Fibroblast of lung (primary cell): ENCODE measurements around the gene ATP2B2. TPM values are rescaled to one million over a fixed set of nuclear protein-coding genes. Genes with fewer than 3 reads are reported as not detected.

Experiments used
- DNase-seq, 2 donors: peaks; one replicate each; pipeline versions ENCODE4 v3.0.0 to v3.0.0-alpha.2; 2010; ENCODE audit warnings: low read depth in 2 of 2
- H2AFZ ChIP-seq: 2 replicates; pipeline ENCODE4 v1.5.1; 2012; ENCODE audit warnings: low read length, control low read depth, inconsistent platforms
- H3K27ac ChIP-seq: 2 replicates; pipeline ENCODE4 v1.5.1; 2011; ENCODE audit warnings: low read length, control low read depth; ENCODE audit not compliant: insufficient read depth
- H3K27me3 ChIP-seq: 2 replicates; pipeline ENCODE4 v1.5.1; 2011; ENCODE audit warnings: mild to moderate bottlenecking, low read length; ENCODE audit not compliant: control insufficient read depth, insufficient read depth
- H3K36me3 ChIP-seq: 2 replicates; pipeline ENCODE4 v1.5.1; 2011; ENCODE audit warnings: low read length; ENCODE audit not compliant: control insufficient read depth, insufficient read depth
- H3K4me1 ChIP-seq: 2 replicates; pipeline ENCODE4 v1.5.1; 2011; ENCODE audit warnings: low read length; ENCODE audit not compliant: control insufficient read depth, insufficient read depth; ENCODE audit errors: extremely low read depth
- H3K4me2 ChIP-seq: 2 replicates; pipeline ENCODE4 v1.5.1; 2011; ENCODE audit warnings: low read length, control low read depth; ENCODE audit not compliant: insufficient read depth; ENCODE audit errors: extremely low read depth
- H3K4me3 ChIP-seq, 4 experiments: fragments of 200-600 bp in 1 of 4; sonication (generic) in 1 of 4; replicated peaks in 1 of 4; 2 replicates each; pipeline ENCODE4 v1.5.1; 2011 to 2016; ENCODE audit warnings: low read length in 4 of 4, low read depth in 3 of 4, mild to moderate bottlenecking in 3 of 4, control low read depth in 2 of 4, inconsistent platforms in 1 of 4, mixed read lengths in 1 of 4; ENCODE audit not compliant: insufficient read depth in 1 of 4; ENCODE audit errors: control extremely low read depth in 1 of 4
- H3K79me2 ChIP-seq: 2 replicates; pipeline ENCODE4 v1.5.1; 2012; ENCODE audit warnings: mild to moderate bottlenecking, low read length, inconsistent platforms; ENCODE audit not compliant: control insufficient read depth, insufficient read depth
- H3K9ac ChIP-seq: 2 replicates; pipeline ENCODE4 v1.5.1; 2011; ENCODE audit warnings: mild to moderate bottlenecking, low read length, control low read depth; ENCODE audit not compliant: insufficient read depth
- H3K9me3 ChIP-seq: 2 replicates; pipeline ENCODE4 v1.5.1; 2012; ENCODE audit warnings: low read depth, low read length; ENCODE audit not compliant: control insufficient read depth, insufficient read depth
- H4K20me1 ChIP-seq: 2 replicates; pipeline ENCODE4 v1.5.1; 2011; ENCODE audit warnings: low read length; ENCODE audit not compliant: control insufficient read depth, insufficient read depth; ENCODE audit errors: extremely low read depth
- CTCF ChIP-seq, 2 donors: IDR thresholded peaks in 1 of 2; conservative IDR thresholded peaks in 1 of 2; 1 replicate in 1 of 2; 2 replicates in 1 of 2; pipeline ENCODE4 v1.5.1; 2011 to 2012; ENCODE audit warnings: low read length in 2 of 2, control low read depth in 1 of 2, inconsistent platforms in 1 of 2, low read depth in 1 of 2, mild to moderate bottlenecking in 1 of 2
- EZH2 ChIP-seq: IDR thresholded peaks from 2 replicates; pipeline ENCODE4 v1.5.1; 2012; ENCODE audit warnings: low read length, control low read depth, mild to moderate bottlenecking; ENCODE audit errors: missing control alignments
- polyA plus RNA-seq, 2 donors: library from polyadenylated mRNA; depleted of rRNA in 1 of 2; stranded (reverse) in 1 of 2; unstranded in 1 of 2; fragments of >200 nt; gene quantifications; 2 replicates each; pipeline ENCODE4 v1.2.1, GENCODE V29; 2011 to 2012; ENCODE audit warnings: missing spikeins in 1 of 2
- total RNA-seq: library from RNA; depleted of rRNA; stranded (reverse); fragments of >200 nt; gene quantifications from 2 replicates; pipeline ENCODE4 v1.2.1, GENCODE V29; 2014

The ATP2B2 gene
- total and polyA plus RNA-seq, 2 donors (not counting 1 experiment from before 2014, with no cell fraction given), result not detected

- no peak overlapping the region for H3K4me3 ChIP-seq
- H2AFZ ChIP-seq, result no peak overlapping the region
- H3K4me1 ChIP-seq, result no peaks in the 10 kb centered on the region
- peaks cover 9% of the 10 kb centered on the region for H3K27me3 ChIP-seq
- H4K20me1 ChIP-seq, result no peaks in the 10 kb centered on the region
- no peak overlapping the region for H3K9ac ChIP-seq
- H3K27ac ChIP-seq, result no peak overlapping the region
- no peak for DNase-seq
- H3K36me3 ChIP-seq, result no peaks in the 10 kb centered on the region
- no peak for TF ChIP-seq EZH2
- no peak for TF ChIP-seq CTCF (conservative IDR thresholded peaks at IDR 0.05 in 1 of 2, IDR thresholded peaks at IDR 0.05 in 1 of 2; ENCODE audit: low read depth in 1 of 2, low read length in 2 of 2)
- no peak overlapping the region for H3K4me2 ChIP-seq
- no peaks in the 10 kb centered on the region for H3K9me3 ChIP-seq
- no peaks in the 10 kb centered on the region for H3K79me2 ChIP-seq
Measured at GRCh38 chr3:10509325-10509724, 3.9 kb upstream of the ATP2B2 start.

DNA sequence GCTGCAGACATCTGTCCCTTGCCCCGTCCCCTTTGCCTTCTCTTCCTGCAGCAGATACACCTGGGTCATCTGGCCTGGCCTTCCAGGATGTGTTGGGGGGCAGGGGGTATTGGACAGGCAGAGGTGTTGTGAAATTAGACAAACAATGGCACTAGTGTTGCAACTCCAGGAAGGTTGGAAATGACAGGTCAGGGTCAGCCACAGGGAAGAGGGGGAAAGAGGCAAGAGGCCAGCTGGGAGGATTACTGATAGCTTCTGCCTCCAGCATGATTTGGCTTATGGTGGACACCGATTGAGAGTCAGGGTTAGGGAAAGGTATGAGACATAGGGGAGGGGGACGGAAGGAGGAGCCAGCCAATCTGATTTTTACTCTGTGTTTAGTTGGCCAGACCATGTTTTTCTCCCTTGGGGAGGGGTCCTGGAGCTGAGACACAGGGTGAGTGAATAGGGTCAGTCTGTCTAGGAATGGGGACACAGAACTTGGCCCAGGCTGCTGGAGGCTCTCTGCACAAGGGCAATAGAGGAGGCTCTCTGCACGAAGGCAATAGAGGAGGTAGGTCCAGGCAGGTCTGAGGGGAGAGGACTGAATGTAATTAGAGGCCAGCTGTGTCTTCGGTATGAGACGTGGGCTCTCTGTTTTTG lies 3.4 kb upstream of the ATP2B2 start:
- Histone ChIP-seq H3K4me2 (no peak overlapping the region), H3K4me3 (no peak overlapping the region), H3K4me1 (no peaks in the 10 kb centered on the region), H3K36me3 (no peaks in the 10 kb centered on the region), H3K79me2 (no peaks in the 10 kb centered on the region), H3K9ac (no peak overlapping the region), H3K9me3 (no peaks in the 10 kb centered on the region), H3K27me3 (peaks cover 11% of the 10 kb centered on the region), H4K20me1 (no peaks in the 10 kb centered on the region), H3K27ac (no peak overlapping the region), H2AFZ (no peak overlapping the region)
- TF ChIP-seq EZH2, result no peak
- TF ChIP-seq CTCF (conservative IDR thresholded peaks at IDR 0.05 in 1 of 2, IDR thresholded peaks at IDR 0.05 in 1 of 2; ENCODE audit: low read depth in 1 of 2, low read length in 2 of 2), result no peak
- no peak for DNase-seq

DNA sequence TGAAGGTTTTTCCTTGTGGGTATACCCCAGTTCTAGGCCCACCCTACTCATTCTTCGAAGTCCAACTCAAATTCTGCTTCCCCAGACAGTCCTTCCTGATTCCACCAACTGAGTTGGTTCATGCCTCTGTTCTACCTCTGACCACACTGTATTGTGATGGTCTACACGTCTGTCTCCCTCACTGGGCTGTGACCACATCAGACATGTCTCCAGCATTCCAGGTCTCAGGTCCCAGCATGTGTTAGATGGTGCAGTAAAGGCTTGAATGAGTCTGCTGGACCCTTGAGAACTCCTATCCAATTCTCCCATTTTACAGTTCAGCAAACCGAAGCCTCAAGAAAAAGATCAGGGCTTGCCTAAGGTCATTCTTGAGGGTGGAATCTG lies 2.8 kb upstream of the ATP2B2 start:
- H3K27me3 ChIP-seq, result peaks cover 11% of the 10 kb centered on the region
- H3K27ac ChIP-seq, result no peak overlapping the region
- H3K9ac ChIP-seq, result no peak overlapping the region
- H3K4me1 ChIP-seq, result no peaks in the 10 kb centered on the region
- H3K4me2 ChIP-seq, result no peak overlapping the region
- H3K36me3 ChIP-seq, result no peaks in the 10 kb centered on the region
- H2AFZ ChIP-seq, result no peak overlapping the region
- H3K79me2 ChIP-seq, result no peaks in the 10 kb centered on the region
- TF ChIP-seq CTCF (conservative IDR thresholded peaks at IDR 0.05 in 1 of 2, IDR thresholded peaks at IDR 0.05 in 1 of 2; ENCODE audit: low read depth in 1 of 2, low read length in 2 of 2) (no peak), EZH2 (no peak)
- H4K20me1 ChIP-seq, result no peaks in the 10 kb centered on the region
- no peaks in the 10 kb centered on the region for H3K9me3 ChIP-seq
- no peak for DNase-seq
- no peak overlapping the region for H3K4me3 ChIP-seq
